Measurements from ENCODE around the gene KIF1C. TPM values are rescaled to one million over a fixed set of nuclear protein-coding genes. Genes with fewer than 3 reads are reported as not detected.

Gene KIF1C
- total and polyA plus RNA-seq, 9 of the 15 experiments (the other 6 are each of a cell fraction or from before 2014, with no cell fraction given): 0.38 to 68.4 (median 25.1) TPM

GRCh38 chr17:4966844-4967538 lies 30.8 kb upstream of the KIF1C start (continued):
- TF ChIP-seq TSHZ1 (CRISPR knock-in tag; IDR thresholded peaks at IDR 0.05): no peak
- TF ChIP-seq PCBP1 (IDR thresholded peaks at IDR 0.05; ENCODE audit: low read depth, low read length, poor library complexity, severe bottlenecking): no peak
- no peak for TF ChIP-seq ZHX1 (conservative IDR thresholded peaks at IDR 0.05; ENCODE audit: low read length)
- no peak for TF ChIP-seq ZNF518B (CRISPR knock-in tag; IDR thresholded peaks at IDR 0.05)
- TF ChIP-seq NFIC (IDR thresholded peaks at IDR 0.05): no peak
- no peak for TF ChIP-seq HNRNPL (IDR thresholded peaks at IDR 0.05; ENCODE audit: low read depth, low read length)
- no peak for TF ChIP-seq BCOR (IDR thresholded peaks at IDR 0.05)
- no peak for TF ChIP-seq NCOA1 (IDR thresholded peaks at IDR 0.05; ENCODE audit: low read depth)
- no peak for TF ChIP-seq HSF4 (CRISPR knock-in tag; IDR thresholded peaks at IDR 0.05; ENCODE audit: borderline replicate concordance)
- TF ChIP-seq JUN (IDR thresholded peaks at IDR 0.05; ENCODE audit: borderline replicate concordance, low read depth, low read length): no peak
- no peak for TF ChIP-seq JUN (CRISPR knock-in tag; IDR thresholded peaks at IDR 0.05; ENCODE audit: borderline replicate concordance)
- TF ChIP-seq BACH1 (tag; IDR thresholded peaks at IDR 0.05): no peak
- no peak for TF ChIP-seq TRIM24 (IDR thresholded peaks at IDR 0.05)

Measured in K562 (cell line).